ENCODE measurements around the gene CEP131. TPM values are rescaled to one million over a fixed set of nuclear protein-coding genes. Genes with fewer than 3 reads are reported as not detected.

Gene CEP131
- total and polyA plus RNA-seq, 4 donors, result 5.0 to 86.6 (median 9.0) TPM

DNA sequence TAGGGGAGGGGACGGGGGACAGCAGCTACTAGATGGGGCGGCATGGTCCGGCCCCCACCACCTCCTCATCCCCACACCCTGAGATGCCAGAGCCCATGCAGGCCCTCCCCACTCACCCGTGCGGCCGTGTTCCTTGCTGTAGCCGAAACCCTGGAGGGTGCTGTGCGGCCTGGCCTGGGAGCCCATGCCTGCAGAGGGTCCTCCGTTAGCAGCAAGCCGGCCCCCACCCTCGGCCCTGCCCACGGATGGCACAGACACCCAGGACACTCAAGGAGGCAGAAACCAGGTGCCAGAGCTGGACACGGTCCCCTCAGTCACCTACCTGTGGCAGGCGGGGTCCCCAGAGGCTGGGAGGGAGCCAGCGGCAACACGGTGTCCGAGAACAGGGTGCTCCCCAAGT lies 10.6 kb upstream of the CEP131 start:
- Histone ChIP-seq H3K36me3 (ENCODE audit: control insufficient read depth in 1 of 2, insufficient read depth in 2 of 2, low read length in 1 of 2) (peaks cover 0 to 2% of the 10 kb centered on the region in 2 donors), H3K27me3 (ENCODE audit: control insufficient read depth in 1 of 2, insufficient read depth in 2 of 2, low read length in 1 of 2) (no peaks in the 10 kb centered on the region), H3K9me3 (ENCODE audit: control insufficient read depth, low read length) (no peaks in the 10 kb centered on the region), H3K4me1 (ENCODE audit: control insufficient read depth in 1 of 2, insufficient read depth in 2 of 2, low read length in 2 of 2) (no peaks in the 10 kb centered on the region), H3K27ac (ENCODE audit: low read depth in 1 of 2, low read length in 2 of 2) (no peak overlapping the region), H3K4me3 (ENCODE audit: low read length in 2 of 2) (no peak overlapping the region)
- no peak for DNase-seq
- WGBS, 2 donors, result 91 to 93% methylated on average over 17 of the region's 17 CpGs
- ATAC-seq (ENCODE audit: low FRiP score), result no peak
- intact Hi-C loops (cut with DNase I), result no loop called here

DNA sequence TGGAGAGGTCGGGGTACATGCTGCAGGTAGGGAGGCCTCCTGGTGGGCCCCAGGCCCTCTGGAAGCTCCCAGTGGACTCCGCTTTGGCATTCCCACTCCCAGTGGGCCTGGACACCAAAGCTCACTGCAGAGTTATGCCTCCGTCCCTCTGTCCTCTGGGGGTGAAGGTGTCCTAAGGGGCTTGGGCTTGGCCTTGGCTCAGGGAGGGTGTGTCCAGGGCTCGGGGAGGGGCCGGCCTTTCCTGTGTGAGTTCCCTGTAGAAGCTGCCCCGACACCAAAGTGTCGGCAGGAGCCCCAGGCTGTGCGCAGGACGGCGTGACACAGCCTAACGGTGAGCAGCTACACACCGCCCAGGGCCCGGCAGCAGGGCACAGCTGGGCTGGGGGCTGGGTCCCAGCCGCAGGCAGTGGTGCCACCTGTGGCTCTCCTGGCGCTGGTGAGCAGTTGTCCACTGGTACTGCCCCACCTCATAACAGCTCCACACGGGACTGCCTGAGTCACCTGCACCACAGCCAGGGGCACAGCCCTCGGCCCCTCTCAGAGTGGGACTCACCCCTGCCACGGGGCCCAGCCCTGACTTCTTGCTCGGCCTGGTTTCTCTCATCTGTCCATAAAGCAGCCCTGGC lies 10.0 kb upstream of the CEP131 start:
- intact Hi-C loops (cut with DNase I), result no loop called here
- H3K27me3 ChIP-seq (ENCODE audit: control insufficient read depth in 1 of 2, insufficient read depth in 2 of 2, low read length in 1 of 2), result no peaks in the 10 kb centered on the region
- H3K27ac ChIP-seq (ENCODE audit: low read depth in 1 of 2, low read length in 2 of 2), result no peak overlapping the region
- no peaks in the 10 kb centered on the region for H3K4me1 ChIP-seq (ENCODE audit: control insufficient read depth in 1 of 2, insufficient read depth in 2 of 2, low read length in 2 of 2)
- no peak overlapping the region for H3K4me3 ChIP-seq (ENCODE audit: low read length in 2 of 2)
- no peak for DNase-seq
- 88 to 95% methylated on average over 19 of the region's 19 CpGs for WGBS, 2 donors
- no peak for ATAC-seq (ENCODE audit: low FRiP score)
- peaks cover 0 to 2% of the 10 kb centered on the region in 2 donors for H3K36me3 ChIP-seq (ENCODE audit: control insufficient read depth in 1 of 2, insufficient read depth in 2 of 2, low read length in 1 of 2)
- H3K9me3 ChIP-seq (ENCODE audit: control insufficient read depth, low read length), result no peaks in the 10 kb centered on the region

DNA sequence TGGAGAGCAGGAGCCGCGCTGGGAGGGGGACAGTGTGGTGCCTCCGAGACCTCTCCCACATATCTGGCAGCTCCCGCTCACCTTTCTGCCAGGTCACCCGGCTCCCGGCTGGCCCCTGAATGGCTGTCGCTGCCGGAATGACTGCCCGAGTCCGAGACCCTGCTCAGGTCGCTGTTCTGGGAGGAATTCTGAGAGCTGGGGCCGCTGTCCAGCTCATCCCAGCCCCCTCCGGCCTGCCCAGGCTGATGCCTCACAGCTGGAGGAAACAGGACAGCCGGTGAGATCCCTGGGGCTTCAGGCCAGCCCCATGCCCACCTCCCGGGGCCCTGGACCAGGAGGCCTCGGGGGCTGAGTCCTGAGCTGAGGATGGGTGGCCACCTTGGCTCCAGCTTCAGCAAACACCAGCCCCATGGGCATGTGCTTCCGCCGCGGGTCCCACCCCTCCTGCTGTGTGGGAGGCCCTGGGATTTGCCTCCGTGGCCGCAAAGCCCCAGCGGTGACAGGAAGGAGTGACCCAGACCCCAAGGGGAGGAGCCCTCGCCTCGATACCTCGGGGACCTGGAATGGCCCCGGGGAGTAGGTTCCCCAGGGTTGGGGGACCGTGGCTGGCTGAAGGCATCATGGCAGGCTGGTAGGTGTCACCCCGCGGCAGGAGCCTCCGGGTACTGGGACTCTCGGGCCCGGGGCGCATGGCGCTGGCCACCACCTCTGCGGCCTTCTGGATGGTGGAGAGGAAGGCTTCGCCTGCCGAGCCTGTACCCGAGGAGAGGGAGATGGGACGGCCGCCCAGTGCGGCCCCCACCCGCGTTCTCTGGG lies 9.2 kb upstream of the CEP131 start:
- 91 to 92% methylated on average over 40 to 43 of the region's 43 CpGs for WGBS, 2 donors
- H3K27me3 ChIP-seq (ENCODE audit: control insufficient read depth in 1 of 2, insufficient read depth in 2 of 2, low read length in 1 of 2), result no peaks in the 10 kb centered on the region
- intact Hi-C loops (cut with DNase I), result no loop called here
- no peak overlapping the region for H3K4me3 ChIP-seq (ENCODE audit: low read length in 2 of 2)
- DNase-seq (no peak), ATAC-seq (ENCODE audit: low FRiP score) (no peak)
- no peak overlapping the region for H3K27ac ChIP-seq (ENCODE audit: low read depth in 1 of 2, low read length in 2 of 2)
- H3K4me1 ChIP-seq (ENCODE audit: control insufficient read depth in 1 of 2, insufficient read depth in 2 of 2, low read length in 2 of 2), result no peaks in the 10 kb centered on the region
- H3K36me3 ChIP-seq (ENCODE audit: control insufficient read depth in 1 of 2, insufficient read depth in 2 of 2, low read length in 1 of 2), result peaks cover 0 to 2% of the 10 kb centered on the region in 2 donors
- no peaks in the 10 kb centered on the region for H3K9me3 ChIP-seq (ENCODE audit: control insufficient read depth, low read length)

DNA sequence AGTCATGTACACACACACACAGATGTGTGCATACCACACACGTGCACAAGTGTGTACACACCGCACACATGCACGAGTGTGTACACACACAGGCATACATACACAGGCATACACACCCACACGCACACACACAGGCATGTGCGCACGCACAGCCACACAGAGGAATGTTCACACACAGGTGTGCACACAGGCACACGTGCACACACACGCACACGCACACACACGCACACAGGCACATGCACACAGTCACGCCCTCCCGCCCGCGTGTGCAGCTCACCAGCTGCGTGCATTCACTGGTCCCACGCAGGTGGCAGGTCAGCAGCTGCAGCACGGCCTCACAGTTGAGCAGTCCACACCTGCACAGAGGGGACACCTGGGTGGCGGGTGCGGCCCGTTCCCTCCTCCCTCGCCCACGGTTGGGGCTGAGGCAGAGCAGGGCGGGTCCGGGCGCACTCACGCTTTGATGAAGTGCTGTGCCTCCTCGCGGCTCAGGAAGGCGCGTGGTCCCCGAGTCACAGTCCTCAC lies 8.4 kb upstream of the CEP131 start:
- no peak for ATAC-seq (ENCODE audit: low FRiP score)
- H3K9me3 ChIP-seq (ENCODE audit: control insufficient read depth, low read length), result no peaks in the 10 kb centered on the region
- H3K4me3 ChIP-seq (ENCODE audit: low read length in 2 of 2), result no peak overlapping the region
- WGBS, 2 donors, result 90 to 92% methylated on average over 31 of the region's 31 CpGs
- no peak for DNase-seq
- no peaks in the 10 kb centered on the region for H3K4me1 ChIP-seq (ENCODE audit: control insufficient read depth in 1 of 2, insufficient read depth in 2 of 2, low read length in 2 of 2)
- no peaks in the 10 kb centered on the region for H3K27me3 ChIP-seq (ENCODE audit: control insufficient read depth in 1 of 2, insufficient read depth in 2 of 2, low read length in 1 of 2)
- intact Hi-C loops (cut with DNase I), result no loop called here
- H3K27ac ChIP-seq (ENCODE audit: low read depth in 1 of 2, low read length in 2 of 2), result no peak overlapping the region
- H3K36me3 ChIP-seq (ENCODE audit: control insufficient read depth in 1 of 2, insufficient read depth in 2 of 2, low read length in 1 of 2), result peaks cover 0 to 2% of the 10 kb centered on the region in 2 donors

DNA sequence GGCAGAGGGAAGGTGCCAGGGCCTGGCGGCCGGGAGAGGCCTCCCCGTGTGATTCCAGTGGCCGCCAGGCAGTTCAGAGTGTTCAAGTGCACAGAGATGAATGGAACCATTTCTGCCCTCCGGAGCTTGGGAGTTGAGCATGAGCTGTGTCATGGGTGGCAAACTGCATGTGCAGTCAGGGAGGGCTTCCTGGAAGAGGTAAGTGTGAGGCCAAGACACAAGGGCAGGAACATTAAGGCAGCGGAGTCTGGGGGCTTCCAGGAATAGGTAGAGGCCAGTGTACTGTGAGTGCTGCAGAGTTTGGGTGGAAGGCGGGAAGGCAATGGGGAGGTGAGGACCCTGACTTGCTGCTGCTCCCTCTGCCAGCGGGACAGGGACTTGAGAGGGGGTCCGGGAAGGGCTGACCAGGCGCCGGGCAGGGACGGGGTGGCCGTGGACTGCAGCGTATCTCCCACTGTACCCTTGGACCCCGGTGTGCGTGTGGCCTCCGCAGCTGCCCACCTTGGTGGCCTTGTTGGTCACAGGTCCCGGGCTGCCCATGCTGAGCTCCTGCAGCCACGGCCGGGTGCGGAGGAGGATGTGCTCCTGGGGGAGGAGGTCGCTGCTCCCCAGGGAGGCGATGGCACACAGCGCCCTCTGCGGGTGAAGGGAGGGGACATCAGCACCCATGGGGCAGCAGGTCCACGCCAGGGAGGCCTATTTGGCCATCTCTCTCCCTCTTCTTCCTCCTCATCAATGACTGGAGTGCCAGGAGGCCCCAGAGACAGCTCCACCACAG lies 7.5 kb upstream of the CEP131 start:
- WGBS, 2 donors, result 89 to 92% methylated on average over 23 to 26 of the region's 26 CpGs
- Histone ChIP-seq H3K4me1 (ENCODE audit: control insufficient read depth in 1 of 2, insufficient read depth in 2 of 2, low read length in 2 of 2) (no peaks in the 10 kb centered on the region), H3K36me3 (ENCODE audit: control insufficient read depth in 1 of 2, insufficient read depth in 2 of 2, low read length in 1 of 2) (peaks cover 0 to 2% of the 10 kb centered on the region in 2 donors), H3K9me3 (ENCODE audit: control insufficient read depth, low read length) (no peaks in the 10 kb centered on the region), H3K4me3 (ENCODE audit: low read length in 2 of 2) (no peak overlapping the region), H3K27me3 (ENCODE audit: control insufficient read depth in 1 of 2, insufficient read depth in 2 of 2, low read length in 1 of 2) (no peaks in the 10 kb centered on the region), H3K27ac (ENCODE audit: low read depth in 1 of 2, low read length in 2 of 2) (no peak overlapping the region)
- ATAC-seq (ENCODE audit: low FRiP score) (no peak), DNase-seq (no peak)
- intact Hi-C loops (cut with DNase I), result no loop called here

DNA sequence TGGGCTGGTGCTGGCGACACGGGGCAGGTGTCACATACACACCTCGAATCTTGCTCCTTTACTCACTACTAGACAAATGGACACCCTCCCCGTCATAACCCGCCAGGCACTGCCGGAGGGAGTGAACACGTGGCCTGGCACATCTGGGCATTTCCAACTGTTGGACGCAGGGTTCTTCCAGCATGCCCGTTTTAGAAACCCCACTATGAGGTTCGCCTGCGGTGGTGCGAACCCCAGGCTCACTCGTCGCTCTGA lies 6.8 kb upstream of the CEP131 start:
- H3K9me3 ChIP-seq (ENCODE audit: control insufficient read depth, low read length), result no peaks in the 10 kb centered on the region
- peaks cover 0 to 2% of the 10 kb centered on the region in 2 donors for H3K36me3 ChIP-seq (ENCODE audit: control insufficient read depth in 1 of 2, insufficient read depth in 2 of 2, low read length in 1 of 2)
- no peaks in the 10 kb centered on the region for H3K27me3 ChIP-seq (ENCODE audit: control insufficient read depth in 1 of 2, insufficient read depth in 2 of 2, low read length in 1 of 2)
- DNase-seq (no peak), ATAC-seq (ENCODE audit: low FRiP score) (no peak)
- no peak overlapping the region for H3K4me3 ChIP-seq (ENCODE audit: low read length in 2 of 2)
- no peaks in the 10 kb centered on the region for H3K4me1 ChIP-seq (ENCODE audit: control insufficient read depth in 1 of 2, insufficient read depth in 2 of 2, low read length in 2 of 2)
- 89 to 93% methylated on average over 14 of the region's 14 CpGs for WGBS, 2 donors
- no peak overlapping the region for H3K27ac ChIP-seq (ENCODE audit: low read depth in 1 of 2, low read length in 2 of 2)
- intact Hi-C loops (cut with DNase I), result no loop called here

DNA sequence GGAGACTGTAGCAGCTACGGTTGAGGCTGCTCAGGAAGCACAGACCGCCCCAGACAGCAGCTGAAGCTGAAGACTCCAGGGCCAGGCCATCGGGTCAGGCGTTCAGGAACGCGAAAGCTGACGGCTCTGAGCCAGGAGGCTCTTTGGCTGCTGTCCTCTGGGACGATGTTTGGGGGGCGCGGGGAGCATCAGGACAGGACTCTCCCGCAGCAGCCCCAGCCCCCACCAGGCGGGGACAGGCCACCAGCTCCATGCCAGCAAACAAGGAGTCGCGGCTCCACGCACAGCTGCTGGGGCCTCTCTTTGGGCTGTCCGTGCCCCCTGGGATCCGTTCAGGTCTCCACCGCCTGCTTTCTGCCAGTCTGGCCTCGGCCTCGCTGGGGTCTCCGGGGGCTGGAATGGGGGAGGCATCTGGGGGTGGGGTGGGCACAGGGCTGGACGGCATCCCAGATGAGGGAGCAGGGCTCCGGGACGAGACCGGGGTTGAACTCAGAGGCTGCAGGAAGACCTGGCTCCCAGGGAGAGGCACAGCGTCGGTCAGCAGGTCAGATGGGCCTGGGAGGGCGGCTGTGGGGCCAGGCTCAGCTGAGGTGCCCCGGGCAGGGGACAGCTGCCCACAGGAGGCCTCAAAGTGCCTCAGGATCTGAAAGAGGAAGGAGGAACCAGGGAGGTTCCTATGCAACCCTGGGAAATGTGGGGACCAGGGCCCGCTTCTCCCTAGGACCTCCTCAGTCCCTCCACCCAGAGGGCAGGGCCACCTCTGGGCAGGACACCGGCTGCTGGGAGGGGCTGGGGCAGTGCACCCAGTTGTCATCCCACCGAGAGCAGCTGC lies 6.3 kb upstream of the CEP131 start:
- no peaks in the 10 kb centered on the region for H3K27me3 ChIP-seq (ENCODE audit: control insufficient read depth in 1 of 2, insufficient read depth in 2 of 2, low read length in 1 of 2)
- H3K4me3 ChIP-seq (ENCODE audit: low read length in 2 of 2), result no peak overlapping the region
- H3K36me3 ChIP-seq (ENCODE audit: control insufficient read depth in 1 of 2, insufficient read depth in 2 of 2, low read length in 1 of 2), result peaks cover 0 to 2% of the 10 kb centered on the region in 2 donors
- no peaks in the 10 kb centered on the region for H3K9me3 ChIP-seq (ENCODE audit: control insufficient read depth, low read length)
- H3K4me1 ChIP-seq (ENCODE audit: control insufficient read depth in 1 of 2, insufficient read depth in 2 of 2, low read length in 2 of 2), result no peaks in the 10 kb centered on the region
- 87 to 90% methylated on average over 29 to 32 of the region's 32 CpGs for WGBS, 2 donors
- no peak for ATAC-seq (ENCODE audit: low FRiP score)
- DNase-seq, result no peak
- H3K27ac ChIP-seq (ENCODE audit: low read depth in 1 of 2, low read length in 2 of 2), result no peak overlapping the region
- intact Hi-C loops (cut with DNase I), result no loop called here

DNA sequence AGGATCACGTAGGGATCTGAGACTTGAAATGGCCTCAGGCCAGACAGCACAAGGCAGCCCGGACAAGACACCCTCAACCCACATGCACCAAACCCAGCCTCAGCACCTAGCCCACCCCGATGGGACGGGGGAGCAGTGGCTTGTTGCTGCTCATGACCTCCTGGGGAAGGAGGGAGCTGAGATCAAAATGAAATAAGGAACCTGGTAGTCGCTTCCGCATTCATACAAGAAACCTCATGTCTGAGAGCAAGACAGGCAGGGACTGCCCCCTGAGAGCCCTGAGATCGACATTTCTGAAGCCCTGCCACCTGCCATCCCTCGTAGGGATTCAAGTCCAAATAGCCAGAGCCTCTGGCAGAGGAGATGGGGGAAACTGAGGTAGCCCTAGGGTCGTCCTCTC lies 5.7 kb upstream of the CEP131 start:
- H3K4me3 ChIP-seq (ENCODE audit: low read length in 2 of 2), result no peak overlapping the region
- ATAC-seq (ENCODE audit: low FRiP score), result no peak
- WGBS, 2 donors, result 83 to 86% methylated on average over 9 of the region's 9 CpGs
- peaks cover 0 to 2% of the 10 kb centered on the region in 2 donors for H3K36me3 ChIP-seq (ENCODE audit: control insufficient read depth in 1 of 2, insufficient read depth in 2 of 2, low read length in 1 of 2)
- H3K9me3 ChIP-seq (ENCODE audit: control insufficient read depth, low read length), result no peaks in the 10 kb centered on the region
- intact Hi-C loops (cut with DNase I), result no loop called here
- H3K27ac ChIP-seq (ENCODE audit: low read depth in 1 of 2, low read length in 2 of 2), result no peak overlapping the region
- no peaks in the 10 kb centered on the region for H3K4me1 ChIP-seq (ENCODE audit: control insufficient read depth in 1 of 2, insufficient read depth in 2 of 2, low read length in 2 of 2)
- H3K27me3 ChIP-seq (ENCODE audit: control insufficient read depth in 1 of 2, insufficient read depth in 2 of 2, low read length in 1 of 2), result no peaks in the 10 kb centered on the region
- DNase-seq, result no peak
